Fibroblast of villous mesenchyme (primary cell): ENCODE data around the gene PHF14. TPM values are rescaled to one million over a fixed set of nuclear protein-coding genes. Genes with fewer than 3 reads are reported as not detected.

Experiments used
- DNase-seq: peaks from one replicate; pipeline ENCODE4 v3.0.0-alpha.2; 2010; ENCODE audit warnings: low read depth
- H3K4me3 ChIP-seq: 2 replicates; pipeline ENCODE4 v1.5.1; 2011; ENCODE audit warnings: low read depth, mild to moderate bottlenecking, low read length
- CTCF ChIP-seq: IDR thresholded peaks from 2 replicates; pipeline ENCODE4 v1.5.1; 2012; ENCODE audit warnings: low read depth, mild to moderate bottlenecking, low read length; ENCODE audit not compliant: insufficient read depth
- total RNA-seq: library from RNA; depleted of rRNA; stranded (reverse); fragments of >200 nt; gene quantifications from 2 replicates; pipeline ENCODE4 v1.2.3, GENCODE V29; 2012

Gene PHF14
- total RNA-seq, 1 donor, result 22.5 TPM

DNA sequence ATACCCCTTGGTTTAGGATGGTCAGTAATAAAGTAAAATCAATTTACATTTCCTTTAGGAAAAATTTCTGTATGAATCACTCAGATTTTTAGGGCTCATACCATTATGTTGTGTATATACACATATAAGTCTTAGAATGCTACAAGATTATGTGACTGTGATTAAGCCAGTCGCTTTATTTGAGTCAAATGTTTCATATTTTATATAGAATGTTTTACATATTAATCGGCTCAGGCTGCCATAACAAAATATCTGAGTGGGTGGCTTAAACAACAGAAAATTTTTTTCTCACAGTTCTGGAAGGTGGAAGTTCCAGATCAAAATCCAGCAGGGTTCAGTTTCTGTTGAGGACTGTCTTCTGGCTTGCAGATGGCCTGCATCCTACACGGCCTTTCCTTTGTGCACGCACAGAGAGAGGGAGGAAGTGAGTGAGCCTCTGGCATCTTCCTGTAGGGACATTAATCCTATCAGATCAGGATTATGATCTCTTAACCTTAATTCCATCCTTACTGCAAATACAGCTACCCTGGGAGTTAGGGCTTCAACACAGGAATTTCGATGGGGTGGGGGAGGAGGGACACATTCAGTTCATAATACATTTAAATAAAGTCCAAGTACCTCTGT lies 198.0 kb downstream of the PHF14 start:
- no peak overlapping the region for H3K4me3 ChIP-seq
- DNase-seq, result no peak
- no peak for TF ChIP-seq CTCF

DNA sequence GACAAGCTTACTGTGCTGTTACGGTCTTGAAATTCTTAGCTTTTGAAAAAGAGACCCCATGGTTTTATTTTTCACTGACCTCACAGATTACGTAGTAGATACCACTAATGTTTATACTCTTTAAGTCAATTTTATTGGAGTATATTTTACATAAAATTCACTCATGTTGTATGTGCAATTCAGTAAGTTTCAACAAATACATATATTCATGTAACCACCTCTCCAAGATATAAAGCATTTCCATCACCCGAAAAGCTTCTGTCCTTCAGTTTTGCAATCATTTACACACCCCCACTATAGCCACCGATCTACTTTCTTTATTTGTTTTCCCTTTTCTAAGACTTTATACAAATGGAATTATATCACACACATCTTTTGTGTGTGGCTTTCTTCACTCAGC lies 199.2 kb downstream of the PHF14 start:
- no peak overlapping the region for H3K4me3 ChIP-seq
- no peak for DNase-seq
- TF ChIP-seq CTCF, result no peak

GRCh38 chr7:11175371-11175770 lies 201.7 kb downstream of the PHF14 start:
- H3K4me3 ChIP-seq, result no peak overlapping the region
- no peak for DNase-seq
- no peak for TF ChIP-seq CTCF

- DNase-seq, result no peak
- no peak for TF ChIP-seq CTCF
- no peak overlapping the region for H3K4me3 ChIP-seq
Observed at GRCh38 chr7:11175887-11176286, 202.2 kb downstream of the PHF14 start.

DNA sequence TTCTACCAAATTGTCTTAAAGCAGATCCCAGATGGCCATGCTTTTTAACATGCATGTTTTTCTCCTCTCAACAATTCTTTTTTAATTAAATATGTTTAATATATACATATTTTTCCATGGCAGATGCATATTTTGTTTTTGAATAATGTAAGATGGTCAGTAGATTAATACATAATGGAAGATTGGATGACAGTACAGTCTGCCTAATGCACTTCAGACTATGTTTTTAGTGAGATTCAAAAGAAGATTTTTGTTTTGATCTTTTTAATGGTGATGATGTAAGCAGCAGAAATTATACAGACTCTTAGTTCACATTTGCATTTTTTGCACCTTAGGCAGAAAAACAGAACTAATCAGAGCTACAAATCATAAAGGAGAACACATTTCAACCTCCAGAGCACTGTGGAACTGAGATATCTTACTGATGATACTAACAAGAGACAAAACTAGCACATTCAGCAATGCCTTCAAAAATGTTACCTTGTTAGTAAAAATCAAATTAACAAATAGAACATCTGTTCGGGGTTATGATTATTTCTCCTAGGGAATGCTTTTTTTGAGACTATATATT lies 203.4 kb downstream of the PHF14 start:
- peak; percentile 40 for DNase-seq
- no peak for TF ChIP-seq CTCF
- H3K4me3 ChIP-seq, result no peak overlapping the region

DNA sequence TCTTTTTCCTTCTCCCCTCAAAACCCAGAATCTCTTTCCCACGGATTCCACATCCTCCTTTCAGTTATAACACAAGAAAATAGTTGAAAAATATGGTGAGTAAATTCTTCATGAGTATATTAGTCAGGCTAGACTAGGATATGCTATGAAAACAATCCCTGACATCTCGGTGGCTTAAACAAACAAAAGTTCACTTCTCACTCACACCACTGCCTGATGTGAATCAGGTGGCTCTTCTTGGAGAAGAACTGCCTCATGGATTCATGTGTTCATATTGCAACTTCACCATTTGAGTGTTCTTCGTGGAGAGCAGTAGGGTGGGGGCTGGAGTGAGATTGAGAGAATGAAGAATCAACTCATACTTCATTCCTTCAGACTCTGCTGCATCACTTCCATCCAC lies 204.1 kb downstream of the PHF14 start:
- peak; percentile 22 for DNase-seq
- no peak for TF ChIP-seq CTCF
- no peak overlapping the region for H3K4me3 ChIP-seq

- TF ChIP-seq CTCF, result no peak
- H3K4me3 ChIP-seq, result no peak overlapping the region
- DNase-seq, result no peak
Observed at GRCh38 chr7:11181590-11181989, 207.9 kb downstream of the PHF14 start.
